Measurements from ENCODE around the gene MAP7.

MAP7 gene

GRCh38 chr6:136330634-136331033, 219.6 kb downstream of the MAP7 start:
- Histone ChIP-seq H3K4me1 (ENCODE audit: control insufficient read depth, low read depth, low read length) (no peaks in the 10 kb centered on the region), H3K18ac (ENCODE audit: low read length) (no peak overlapping the region), H3K27ac (ENCODE audit: low read depth, low read length) (no peak overlapping the region), H3K9ac (ENCODE audit: low read length) (no peak overlapping the region), H4K8ac (ENCODE audit: low read depth, low read length) (no peak overlapping the region), H3K4ac (ENCODE audit: low read depth, low read length) (no peak overlapping the region), H3K56ac (ENCODE audit: low read length) (no peak overlapping the region), H3K4me3 (ENCODE audit: low read length) (no peak overlapping the region), H2AK5ac (ENCODE audit: low read length) (no peak overlapping the region), H3K79me2 (ENCODE audit: control insufficient read depth, insufficient read depth, low read length) (no peaks in the 10 kb centered on the region), H2BK120ac (ENCODE audit: low read depth, low read length) (no peak overlapping the region), H3K36me3 (ENCODE audit: control insufficient read depth, insufficient read depth, low read length) (no peaks in the 10 kb centered on the region), H3K23ac (ENCODE audit: low read length) (no peak overlapping the region), H2BK5ac (ENCODE audit: low read length) (no peak overlapping the region), H2BK15ac (replicated peaks; ENCODE audit: low read depth) (no peak overlapping the region), H3K79me1 (ENCODE audit: low read length) (no peaks in the 10 kb centered on the region), H3K27me3 (ENCODE audit: insufficient read depth, low read length, poor library complexity) (no peaks in the 10 kb centered on the region), H4K5ac (ENCODE audit: low read length) (no peak overlapping the region), H3K4me2 (ENCODE audit: low read length) (no peak overlapping the region)
- DNase-seq: no peak
- no CpG with 5 or more reads among the region's 8 CpGs for WGBS (ENCODE audit: extremely low coverage, insufficient coverage, low lambda C conversion rate)

GRCh38 chr6:136326038-136326553, 224.1 kb downstream of the MAP7 start:
- no peak overlapping the region for H3K56ac ChIP-seq (ENCODE audit: low read length)
- no peaks in the 10 kb centered on the region for H3K4me1 ChIP-seq (ENCODE audit: control insufficient read depth, low read depth, low read length)
- peak; percentile 58 for DNase-seq
- H3K9ac ChIP-seq (ENCODE audit: low read length): no peak overlapping the region
- H3K27ac ChIP-seq (ENCODE audit: low read depth, low read length): no peak overlapping the region
- no peak overlapping the region for H2AK5ac ChIP-seq (ENCODE audit: low read length)
- no peak overlapping the region for H2BK15ac ChIP-seq (replicated peaks; ENCODE audit: low read depth)
- H4K5ac ChIP-seq (ENCODE audit: low read length): no peak overlapping the region
- no peaks in the 10 kb centered on the region for H3K79me2 ChIP-seq (ENCODE audit: control insufficient read depth, insufficient read depth, low read length)
- no peaks in the 10 kb centered on the region for H3K79me1 ChIP-seq (ENCODE audit: low read length)
- no peaks in the 10 kb centered on the region for H3K36me3 ChIP-seq (ENCODE audit: control insufficient read depth, insufficient read depth, low read length)
- H3K27me3 ChIP-seq (ENCODE audit: insufficient read depth, low read length, poor library complexity): no peaks in the 10 kb centered on the region
- no peak overlapping the region for H3K4ac ChIP-seq (ENCODE audit: low read depth, low read length)
- no CpG with 5 or more reads among the region's 8 CpGs for WGBS (ENCODE audit: extremely low coverage, insufficient coverage, low lambda C conversion rate)
- H3K4me3 ChIP-seq (ENCODE audit: low read length): no peak overlapping the region
- H3K23ac ChIP-seq (ENCODE audit: low read length): no peak overlapping the region
- no peak overlapping the region for H4K8ac ChIP-seq (ENCODE audit: low read depth, low read length)
- H3K4me2 ChIP-seq (ENCODE audit: low read length): no peak overlapping the region
- no peak overlapping the region for H2BK5ac ChIP-seq (ENCODE audit: low read length)
- H2BK120ac ChIP-seq (ENCODE audit: low read depth, low read length): no peak overlapping the region
- no peak overlapping the region for H3K18ac ChIP-seq (ENCODE audit: low read length)

DNA sequence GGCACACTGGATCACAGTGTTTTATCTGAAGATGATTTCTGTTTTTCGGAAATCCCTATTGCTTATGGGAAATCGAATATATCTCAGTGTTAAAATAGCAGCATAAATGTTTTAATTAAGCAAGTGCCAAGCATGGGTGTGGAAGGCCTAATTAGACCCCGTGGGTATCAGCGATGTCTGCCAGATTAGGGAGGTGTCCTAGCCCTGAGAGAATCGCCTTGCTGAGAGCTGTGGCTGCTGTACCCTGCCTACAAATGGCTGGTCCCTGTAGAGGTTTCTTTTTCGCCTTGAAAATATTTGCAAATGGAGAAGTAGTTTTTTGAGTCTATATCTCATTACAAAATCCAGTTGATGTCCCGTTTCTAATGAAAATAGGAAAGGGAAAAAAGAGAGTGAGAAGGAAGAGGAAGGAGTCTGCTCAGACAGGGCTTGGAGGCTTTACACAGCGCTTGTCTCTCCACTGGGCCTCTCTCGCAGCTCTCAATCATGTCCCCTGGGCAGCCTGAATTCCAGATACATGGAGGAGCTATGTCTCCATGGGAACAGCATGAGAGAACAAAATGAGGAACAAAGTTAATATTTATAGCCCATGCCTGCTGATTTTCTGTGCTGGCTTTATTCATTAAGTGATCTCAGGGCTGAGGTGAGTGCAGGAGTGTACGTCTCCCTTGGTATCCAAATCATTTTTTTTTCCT, 225.4 kb downstream of the MAP7 start:
- Histone ChIP-seq H3K4me3 (ENCODE audit: low read length) (no peak overlapping the region), H2BK5ac (ENCODE audit: low read length) (no peak overlapping the region), H3K27ac (ENCODE audit: low read depth, low read length) (no peak overlapping the region), H3K79me2 (ENCODE audit: control insufficient read depth, insufficient read depth, low read length) (no peaks in the 10 kb centered on the region), H3K18ac (ENCODE audit: low read length) (no peak overlapping the region), H3K36me3 (ENCODE audit: control insufficient read depth, insufficient read depth, low read length) (no peaks in the 10 kb centered on the region), H2AK5ac (ENCODE audit: low read length) (no peak overlapping the region), H4K8ac (ENCODE audit: low read depth, low read length) (no peak overlapping the region), H3K4me1 (ENCODE audit: control insufficient read depth, low read depth, low read length) (no peaks in the 10 kb centered on the region), H3K56ac (ENCODE audit: low read length) (no peak overlapping the region), H3K4ac (ENCODE audit: low read depth, low read length) (no peak overlapping the region), H3K27me3 (ENCODE audit: insufficient read depth, low read length, poor library complexity) (no peaks in the 10 kb centered on the region), H3K4me2 (ENCODE audit: low read length) (no peak overlapping the region), H3K23ac (ENCODE audit: low read length) (no peak overlapping the region), H4K5ac (ENCODE audit: low read length) (no peak overlapping the region), H2BK15ac (replicated peaks; ENCODE audit: low read depth) (no peak overlapping the region), H3K79me1 (ENCODE audit: low read length) (no peaks in the 10 kb centered on the region), H3K9ac (ENCODE audit: low read length) (no peak overlapping the region), H2BK120ac (ENCODE audit: low read depth, low read length) (no peak overlapping the region)
- DNase-seq: peak; percentile 7
- no CpG with 5 or more reads among the region's 10 CpGs for WGBS (ENCODE audit: extremely low coverage, insufficient coverage, low lambda C conversion rate)

GRCh38 chr6:136323431-136324112, 226.7 kb downstream of the MAP7 start:
- Histone ChIP-seq H2BK15ac (replicated peaks; ENCODE audit: low read depth) (no peak overlapping the region), H3K9ac (ENCODE audit: low read length) (no peak overlapping the region), H3K4me3 (ENCODE audit: low read length) (no peak overlapping the region), H3K27me3 (ENCODE audit: insufficient read depth, low read length, poor library complexity) (no peaks in the 10 kb centered on the region), H4K8ac (ENCODE audit: low read depth, low read length) (no peak overlapping the region), H4K5ac (ENCODE audit: low read length) (no peak overlapping the region), H2AK5ac (ENCODE audit: low read length) (no peak overlapping the region), H3K4ac (ENCODE audit: low read depth, low read length) (no peak overlapping the region), H3K27ac (ENCODE audit: low read depth, low read length) (no peak overlapping the region), H3K36me3 (ENCODE audit: control insufficient read depth, insufficient read depth, low read length) (no peaks in the 10 kb centered on the region), H3K4me2 (ENCODE audit: low read length) (no peak overlapping the region), H3K79me1 (ENCODE audit: low read length) (no peaks in the 10 kb centered on the region), H3K56ac (ENCODE audit: low read length) (no peak overlapping the region), H3K79me2 (ENCODE audit: control insufficient read depth, insufficient read depth, low read length) (no peaks in the 10 kb centered on the region), H3K23ac (ENCODE audit: low read length) (no peak overlapping the region), H2BK5ac (ENCODE audit: low read length) (no peak overlapping the region), H2BK120ac (ENCODE audit: low read depth, low read length) (no peak overlapping the region), H3K18ac (ENCODE audit: low read length) (no peak overlapping the region), H3K4me1 (ENCODE audit: control insufficient read depth, low read depth, low read length) (no peaks in the 10 kb centered on the region)
- WGBS (ENCODE audit: extremely low coverage, insufficient coverage, low lambda C conversion rate): no CpG with 5 or more reads among the region's 10 CpGs
- no peak for DNase-seq

DNA sequence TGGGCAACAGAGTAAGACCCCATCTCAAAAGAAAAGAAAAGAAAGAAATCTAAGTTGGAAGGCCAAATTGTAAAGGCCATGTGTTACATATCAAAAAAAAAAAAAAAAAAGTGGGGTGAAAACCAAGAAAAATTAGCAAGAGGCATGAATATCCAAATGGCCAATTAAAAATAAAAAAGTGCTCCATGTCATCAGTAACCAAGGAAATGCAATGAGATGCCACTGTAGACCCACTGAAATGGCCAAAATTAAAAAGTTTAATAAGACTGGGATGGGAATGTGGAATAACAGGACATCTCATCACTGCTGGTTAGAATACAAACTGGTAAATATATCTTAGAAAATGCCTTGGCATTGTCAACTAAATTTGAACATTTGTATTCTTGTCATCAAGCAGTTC, 230.5 kb downstream of the MAP7 start:
- no peaks in the 10 kb centered on the region for H3K4me1 ChIP-seq (ENCODE audit: control insufficient read depth, low read depth, low read length)
- H3K23ac ChIP-seq (ENCODE audit: low read length): no peak overlapping the region
- no peak overlapping the region for H3K56ac ChIP-seq (ENCODE audit: low read length)
- H4K8ac ChIP-seq (ENCODE audit: low read depth, low read length): no peak overlapping the region
- H3K4me2 ChIP-seq (ENCODE audit: low read length): no peak overlapping the region
- H3K4me3 ChIP-seq (ENCODE audit: low read length): no peak overlapping the region
- DNase-seq: no peak
- H3K27ac ChIP-seq (ENCODE audit: low read depth, low read length): no peak overlapping the region
- no peak overlapping the region for H4K5ac ChIP-seq (ENCODE audit: low read length)
- H3K18ac ChIP-seq (ENCODE audit: low read length): no peak overlapping the region
- H3K9ac ChIP-seq (ENCODE audit: low read length): no peak overlapping the region
- no peak overlapping the region for H2BK15ac ChIP-seq (replicated peaks; ENCODE audit: low read depth)
- H3K79me2 ChIP-seq (ENCODE audit: control insufficient read depth, insufficient read depth, low read length): no peaks in the 10 kb centered on the region
- no peaks in the 10 kb centered on the region for H3K36me3 ChIP-seq (ENCODE audit: control insufficient read depth, insufficient read depth, low read length)
- no peak overlapping the region for H2BK120ac ChIP-seq (ENCODE audit: low read depth, low read length)
- H2AK5ac ChIP-seq (ENCODE audit: low read length): no peak overlapping the region
- no peaks in the 10 kb centered on the region for H3K79me1 ChIP-seq (ENCODE audit: low read length)
- H3K4ac ChIP-seq (ENCODE audit: low read depth, low read length): no peak overlapping the region
- no peaks in the 10 kb centered on the region for H3K27me3 ChIP-seq (ENCODE audit: insufficient read depth, low read length, poor library complexity)
- H2BK5ac ChIP-seq (ENCODE audit: low read length): no peak overlapping the region

Data from mesendoderm (in vitro differentiated cells).